ENCODE measurements around the gene IGFBP3.

IGFBP3 gene

GRCh38 chr7:45923290-45923689 is 2.2 kb upstream of the IGFBP3 start:
- DNase-seq (ENCODE audit: low read depth in 2 of 2), result no peak

- no peak for DNase-seq (ENCODE audit: low read depth in 2 of 2)
Measured at GRCh38 chr7:45922810-45923209, 1.7 kb upstream of the IGFBP3 start.

GRCh38 chr7:45921699-45922519 is 837 bp upstream of the IGFBP3 start:
- DNase-seq (ENCODE audit: low read depth in 2 of 2), result peak; percentile 53

GRCh38 chr7:45921381-45921698 is 268 bp upstream of the IGFBP3 start:
- no peak for DNase-seq (ENCODE audit: low read depth in 2 of 2)

- no peak for DNase-seq (ENCODE audit: low read depth in 2 of 2)
Measured at GRCh38 chr7:45919993-45920459, 1.0 kb downstream of the IGFBP3 start.

GRCh38 chr7:45919231-45919784 is 1.8 kb downstream of the IGFBP3 start:
- no peak for DNase-seq (ENCODE audit: low read depth in 2 of 2)

GRCh38 chr7:45918556-45918955 is 2.5 kb downstream of the IGFBP3 start:
- DNase-seq (ENCODE audit: low read depth in 2 of 2), result no peak

- peak in 1 of 2 experiments; percentile 32 for DNase-seq (ENCODE audit: low read depth in 2 of 2)
Measured at GRCh38 chr7:45917658-45918057, 3.4 kb downstream of the IGFBP3 start.

- DNase-seq (ENCODE audit: low read depth in 2 of 2), result no peak
Measured at GRCh38 chr7:45917064-45917463, 4.0 kb downstream of the IGFBP3 start.

GRCh38 chr7:45915606-45916005 is 5.5 kb downstream of the IGFBP3 start:
- DNase-seq (ENCODE audit: low read depth in 2 of 2), result no peak

- no peak for DNase-seq (ENCODE audit: low read depth in 2 of 2)
Measured at GRCh38 chr7:45914911-45915310, 6.2 kb downstream of the IGFBP3 start.

GRCh38 chr7:45912972-45913371 is 8.1 kb downstream of the IGFBP3 start:
- DNase-seq (ENCODE audit: low read depth in 2 of 2), result no peak

- DNase-seq (ENCODE audit: low read depth in 2 of 2), result no peak
Measured at GRCh38 chr7:45911311-45911710, 9.8 kb downstream of the IGFBP3 start.

- DNase-seq (ENCODE audit: low read depth in 2 of 2), result no peak
Measured at GRCh38 chr7:45910855-45911254, 10.2 kb downstream of the IGFBP3 start.

- no peak for DNase-seq (ENCODE audit: low read depth in 2 of 2)
Measured at GRCh38 chr7:45909561-45909960, 11.5 kb downstream of the IGFBP3 start.

GRCh38 chr7:45902820-45903219 is 18.3 kb downstream of the IGFBP3 start:
- no peak for DNase-seq (ENCODE audit: low read depth in 2 of 2)

GRCh38 chr7:45901566-45901965 is 19.5 kb downstream of the IGFBP3 start:
- no peak for DNase-seq (ENCODE audit: low read depth in 2 of 2)

GRCh38 chr7:45898222-45898621 is 22.9 kb downstream of the IGFBP3 start:
- peak; percentile 44 to 51 for DNase-seq (ENCODE audit: low read depth in 2 of 2)

- peak; percentile 54 to 71 for DNase-seq (ENCODE audit: low read depth in 2 of 2)
Measured at GRCh38 chr7:45897042-45897690, 23.9 kb downstream of the IGFBP3 start.

- DNase-seq (ENCODE audit: low read depth in 2 of 2), result no peak
Measured at GRCh38 chr7:45894665-45895062, 26.4 kb downstream of the IGFBP3 start.

GRCh38 chr7:45893996-45894664 is 26.9 kb downstream of the IGFBP3 start:
- DNase-seq (ENCODE audit: low read depth in 2 of 2), result no peak

GRCh38 chr7:45893374-45893995 is 27.6 kb downstream of the IGFBP3 start:
- no peak for DNase-seq (ENCODE audit: low read depth in 2 of 2)

All from fibroblast of skin of left biceps (primary cell).